Endothelial cell of umbilical vein (primary cell): ENCODE results near the gene AFF1. TPM values are rescaled to one million over a fixed set of nuclear protein-coding genes. Genes with fewer than 3 reads are reported as not detected.

Experiments used
- BruUV-seq: library from RNA; stranded (reverse); fragments of 400-500 nt; replicated peaks from 2 replicates; lab custom pipeline; 2021; lab: Mats Ljungman, UMichigan
- CTCF ChIA-PET: fragments of 300-600, 350-600 bp; sonication (Branson Sonifier 250); formaldehyde crosslinking; loops from one replicate; lab custom pipeline; 2021; ENCODE audit warnings: antibody characterized with exemption, inconsistent platforms; lab: Charles Lee
- POLR2A ChIA-PET: fragments of 300-600, 350-600 bp; sonication (Branson Sonifier 250); formaldehyde crosslinking; loops from one replicate; lab custom pipeline; 2021; ENCODE audit warnings: antibody characterized with exemption, inconsistent platforms; lab: Charles Lee
- DNase-seq: peaks from one replicate; pipeline ENCODE4 v3.0.0-alpha.2; 2011; ENCODE audit warnings: low read depth, low spot score
- FAIRE-seq: peaks from 2 replicates; lab custom pipeline; 2011; peaks lifted over from hg19 to GRCh38; lab: Jason Lieb, UNC
- H2AFZ ChIP-seq: 2 replicates; pipeline ENCODE4 v1.6.0; 2012; ENCODE audit warnings: low read depth, low read length, control low read depth, inconsistent platforms
- H3K27ac ChIP-seq: 2 replicates; pipeline ENCODE4 v1.5.1; 2011; ENCODE audit warnings: low read depth, mild to moderate bottlenecking, control low read depth, low read length, moderate library complexity; ENCODE audit not compliant: insufficient read depth
- H3K27me3 ChIP-seq, 2 experiments: 2 replicates each; pipeline versions ENCODE4 v1.6.0 to v1.6.1; 2011; ENCODE audit warnings: low read length in 2 of 2, mixed read lengths in 1 of 2; ENCODE audit not compliant: control insufficient read depth in 2 of 2, insufficient read depth in 2 of 2
- H3K36me3 ChIP-seq, 2 experiments: 2 replicates in 1 of 2; 3 replicates in 1 of 2; pipeline ENCODE4 v1.5.1; 2011; ENCODE audit warnings: low read length in 2 of 2, mild to moderate bottlenecking in 1 of 2, moderate library complexity in 1 of 2; ENCODE audit not compliant: control insufficient read depth in 2 of 2, insufficient read depth in 2 of 2; ENCODE audit errors: extremely low read depth in 1 of 2
- H3K4me1 ChIP-seq: 3 replicates; pipeline ENCODE4 v1.5.1; 2011; ENCODE audit warnings: mild to moderate bottlenecking, low read length; ENCODE audit not compliant: control insufficient read depth, insufficient read depth; ENCODE audit errors: extremely low read depth
- H3K4me2 ChIP-seq: 2 replicates; pipeline ENCODE4 v1.6.1; 2011; ENCODE audit warnings: low read length, control low read depth, mixed read lengths; ENCODE audit not compliant: insufficient read depth
- H3K4me3 ChIP-seq, 3 experiments: fragments of 200-600 bp in 1 of 3; sonication (generic), shearing (Covaris generic) in 1 of 3; replicated peaks in 1 of 3; 2 replicates each; pipeline ENCODE4 v1.5.1; 2011 to 2016; ENCODE audit warnings: control low read depth in 3 of 3, low read length in 3 of 3, mild to moderate bottlenecking in 2 of 3, inconsistent platforms in 1 of 3, low read depth in 1 of 3, moderate library complexity in 1 of 3; ENCODE audit not compliant: insufficient read depth in 1 of 3
- H3K79me2 ChIP-seq: 2 replicates; pipeline ENCODE4 v1.6.0; 2012; ENCODE audit warnings: low read length, inconsistent platforms; ENCODE audit not compliant: control insufficient read depth, insufficient read depth
- H3K9ac ChIP-seq: replicated peaks from 2 replicates; pipeline ENCODE3; 2011; ENCODE audit warnings: low read length, control low read depth; ENCODE audit not compliant: insufficient read depth; ENCODE audit errors: extremely low read depth
- H3K9me1 ChIP-seq: replicated peaks from 3 replicates; pipeline ENCODE4 v1.6.0; 2011; ENCODE audit warnings: mild to moderate bottlenecking, low read length; ENCODE audit not compliant: control insufficient read depth, insufficient read depth; ENCODE audit errors: extremely low read depth
- H3K9me3 ChIP-seq: replicated peaks from 2 replicates; pipeline ENCODE4 v1.5.1; 2012; ENCODE audit warnings: low read length, inconsistent platforms; ENCODE audit not compliant: control insufficient read depth, insufficient read depth
- H4K20me1 ChIP-seq: replicated peaks from 2 replicates; pipeline ENCODE3; 2011; ENCODE audit warnings: mild to moderate bottlenecking, low read length; ENCODE audit not compliant: control insufficient read depth, insufficient read depth; ENCODE audit errors: extremely low read depth
- CTCF ChIP-seq, 2 donors: IDR thresholded peaks; 1 replicate in 1 of 2; 2 replicates in 1 of 2; pipeline ENCODE4 v1.5.1; 2011; ENCODE audit warnings: low read length in 2 of 2, mild to moderate bottlenecking in 2 of 2, moderate library complexity in 2 of 2, control low read depth in 1 of 2, inconsistent platforms in 1 of 2, low read depth in 1 of 2; ENCODE audit not compliant: insufficient read depth in 1 of 2; ENCODE audit errors: extremely low read depth in 1 of 2
- EZH2 ChIP-seq: IDR thresholded peaks from 2 replicates; pipeline ENCODE4 v1.6.1; 2012; ENCODE audit warnings: borderline replicate concordance, low read depth, mild to moderate bottlenecking, moderate library complexity, low read length, inconsistent platforms; ENCODE audit not compliant: severe bottlenecking
- FOS ChIP-seq: IDR thresholded peaks from 2 replicates; pipeline ENCODE4 v1.6.1; 2011; ENCODE audit warnings: mild to moderate bottlenecking, low read length, moderate library complexity, borderline replicate concordance; ENCODE audit not compliant: insufficient read depth
- GATA2 ChIP-seq: IDR thresholded peaks from 2 replicates; pipeline ENCODE4 v1.7.0; 2011; ENCODE audit warnings: low read depth, mild to moderate bottlenecking, moderate library complexity, mixed read lengths, low read length; ENCODE audit not compliant: insufficient read length, insufficient read depth
- MYC ChIP-seq: IDR thresholded peaks from one replicate; pipeline ENCODE4 v1.6.1; 2011; ENCODE audit warnings: mild to moderate bottlenecking, low read depth, low read length
- POLR2A ChIP-seq: IDR thresholded peaks from 2 replicates; pipeline ENCODE4 v1.6.1; 2012; ENCODE audit warnings: low read depth, mild to moderate bottlenecking, control low read depth, low read length
- dilution Hi-C: fragments of 300-500 bp; cut with MboI; formaldehyde crosslinking; loops from one replicate; pipeline ENCODE4 v1.15.0; 2019; ENCODE audit warnings: low sequenced_read_pairs; ENCODE audit not compliant: extremely low pct_ligation_motif_present
- intact Hi-C: fragments of 100-400 bp; cut with micrococcal nuclease; formaldehyde crosslinking; loops from one replicate; pipeline ENCODE4 v1.10.0; 2022
- polyA plus RNA-seq, 4 experiments: library from polyadenylated mRNA; depleted of rRNA in 3 of 4; stranded (reverse) in 3 of 4; unstranded in 1 of 4; fragments of >200 nt; gene quantifications; 2 replicates each; pipeline versions ENCODE4 v1.2.1 to v1.2.3, GENCODE V29; 2011 to 2012; ENCODE audit warnings: missing spikeins in 1 of 4
- total RNA-seq: library from RNA; stranded (reverse); gene quantifications from 2 replicates; pipeline ENCODE4 v1.2.3, GENCODE V29; 2021

AFF1 gene
- total and polyA plus RNA-seq, 2 donors (not counting 3 experiments of a cell fraction or from before 2014, with no cell fraction given) = 26.2 to 106 TPM

- no peak for TF ChIP-seq EZH2
- no peak for TF ChIP-seq CTCF (IDR thresholded peaks at IDR 0.05; ENCODE audit: extremely low read depth in 1 of 2, insufficient read depth in 1 of 2, low read depth in 1 of 2, low read length in 2 of 2)
- TF ChIP-seq GATA2 = no peak
- no peak for TF ChIP-seq MYC
- no peak for TF ChIP-seq FOS
- no peak for TF ChIP-seq POLR2A
- no peaks in the 10 kb centered on the region for H4K20me1 ChIP-seq
- H3K4me2 ChIP-seq = no peak overlapping the region
- no peak for DNase-seq
- no peaks in the 10 kb centered on the region for H3K9me1 ChIP-seq
- no peak overlapping the region for H3K9ac ChIP-seq
- H3K4me3 ChIP-seq = no peak overlapping the region
- ChIA-PET POLR2A (interaction anchor here (1.0 kb wide), 1 partner anchor 15 kb away, joined by 3 read pairs; no protein-coding TSS in a partner anchor), CTCF (interaction anchor here (1.0 to 1.2 kb wide), 4 partner anchors 9 to 92 kb away, joined by 3 to 4 read pairs (median 3); partner anchors contain the start of gene AFF1)
- no peak overlapping the region for H3K27ac ChIP-seq
- peaks cover 34% of the 10 kb centered on the region for H3K4me1 ChIP-seq
- BruUV-seq = no TSS peak
- intact Hi-C loops (no loop called here), dilution Hi-C loops (no loop called here)
- H3K27me3 ChIP-seq = no peaks in the 10 kb centered on the region
- H3K36me3 ChIP-seq = no peaks in the 10 kb centered on the region
- H3K9me3 ChIP-seq = no peaks in the 10 kb centered on the region
- FAIRE-seq = no peak
- H2AFZ ChIP-seq = no peak overlapping the region
- H3K79me2 ChIP-seq = peaks cover 72% of the 10 kb centered on the region
Measured at GRCh38 chr4:87026800-87027495, 92.1 kb downstream of the AFF1 start.
